Measurements from ENCODE around the gene LCE2C.
"Not testable (repeated sequence)": the region's sequence is repeated elsewhere in the genome, so short reads cannot be mapped to it uniquely, and the experiment has no call there.

LCE2C gene, protein sequence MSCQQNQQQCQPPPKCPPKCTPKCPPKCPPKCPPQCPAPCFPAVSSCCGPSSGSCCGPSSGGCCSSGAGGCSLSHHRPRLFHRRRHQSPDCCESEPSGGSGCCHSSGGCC

GRCh38 chr1:152674983-152675382 is at the start of gene LCE2C:
Gene LCE2C, plus strand, starts transcription at chr1:152675279. Its CDS starts 737 bp downstream, at chr1:152676016.
- DNase-seq; intact Hi-C loops (cut with DNase I): not testable (repeated sequence)

DNA sequence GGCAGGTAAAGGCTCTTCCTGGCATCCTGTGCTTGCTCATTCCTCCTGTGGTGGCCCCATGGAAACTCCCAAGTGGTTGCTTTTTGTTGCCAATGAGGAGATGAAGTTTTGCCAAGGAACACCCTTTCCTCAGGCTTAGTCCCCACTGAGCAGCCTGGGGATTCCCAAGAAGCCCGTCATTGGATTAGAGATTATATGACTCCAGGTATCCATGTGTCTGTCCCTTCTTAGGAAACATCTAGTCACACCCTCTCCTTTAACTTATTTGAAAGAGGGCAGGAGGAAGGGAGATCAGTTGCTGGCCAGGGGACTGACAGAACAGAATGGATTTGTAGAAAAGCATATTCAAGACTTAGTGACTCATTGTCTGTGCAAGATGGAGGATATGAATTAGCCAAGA is 48.3 kb upstream of the LCE2C start:
- intact Hi-C loops (cut with DNase I): no loop called here
- no peak for DNase-seq

GRCh38 chr1:152630596-152630995 is 44.5 kb upstream of the LCE2C start:
- no peak for DNase-seq
- intact Hi-C loops (cut with DNase I): no loop called here

DNA sequence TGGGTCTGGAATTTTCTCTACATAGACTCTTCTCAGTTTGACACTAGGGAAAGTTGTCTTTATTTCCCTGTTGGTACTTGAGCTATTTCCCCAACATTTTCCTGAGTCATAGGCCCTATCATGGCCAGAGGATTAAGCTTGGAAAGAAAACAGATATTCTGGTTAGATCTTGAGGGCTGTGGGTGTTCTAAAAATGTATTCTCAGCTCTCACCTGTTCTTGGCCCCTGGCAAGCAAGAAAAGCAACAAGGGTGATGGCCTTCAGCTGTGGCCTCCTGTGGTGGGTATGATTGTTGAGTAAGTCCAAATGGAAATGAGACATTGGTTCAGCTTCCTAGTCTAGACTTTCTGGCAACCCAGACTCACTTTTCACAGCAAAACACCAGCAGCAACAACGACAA is 34.7 kb upstream of the LCE2C start:
- intact Hi-C loops (cut with DNase I): no loop called here
- DNase-seq: no peak

GRCh38 chr1:152643945-152644344 is 31.1 kb upstream of the LCE2C start:
- no peak for DNase-seq
- intact Hi-C loops (cut with DNase I): no loop called here

- intact Hi-C loops (cut with DNase I): no loop called here
- no peak for DNase-seq
Measured at GRCh38 chr1:152645146-152645545, 29.9 kb upstream of the LCE2C start.

GRCh38 chr1:152646656-152647055 is 28.4 kb upstream of the LCE2C start:
- DNase-seq: no peak
- intact Hi-C loops (cut with DNase I): no loop called here

GRCh38 chr1:152654110-152654509 is 21.0 kb upstream of the LCE2C start:
- intact Hi-C loops (cut with DNase I): loop anchor here (5.0 kb wide), 2 partner anchors 318 to 568 kb away; partner anchors contain the start of gene SPRR4
- DNase-seq: peak in 9 of 10 donors; percentile 17 to 88 (median 55)

GRCh38 chr1:152656459-152656858 is 18.6 kb upstream of the LCE2C start:
- DNase-seq: no peak
- intact Hi-C loops (cut with DNase I): no loop called here

GRCh38 chr1:152657677-152658076 is 17.4 kb upstream of the LCE2C start:
- DNase-seq: no peak
- intact Hi-C loops (cut with DNase I): no loop called here

DNA sequence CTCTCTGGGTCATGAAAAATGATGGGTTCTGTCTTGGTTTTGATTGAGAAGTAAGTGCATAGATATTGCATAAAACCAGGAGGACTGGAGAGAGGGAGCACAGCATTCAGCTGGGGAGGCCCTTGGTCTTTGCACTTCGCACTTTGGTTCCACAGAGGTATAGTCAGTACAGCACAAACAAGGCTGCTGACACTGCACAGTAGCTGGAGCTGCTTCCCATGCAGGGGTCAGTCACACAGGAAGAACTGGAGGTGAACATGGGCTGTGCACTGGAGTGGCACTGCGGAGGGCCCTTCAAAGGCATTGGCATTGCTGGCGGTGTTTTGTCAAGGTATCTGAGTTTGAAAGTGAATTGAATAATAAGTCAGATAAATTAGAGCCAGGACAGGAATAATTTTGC is 16.4 kb upstream of the LCE2C start:
- intact Hi-C loops (cut with DNase I): no loop called here
- no peak for DNase-seq

DNA sequence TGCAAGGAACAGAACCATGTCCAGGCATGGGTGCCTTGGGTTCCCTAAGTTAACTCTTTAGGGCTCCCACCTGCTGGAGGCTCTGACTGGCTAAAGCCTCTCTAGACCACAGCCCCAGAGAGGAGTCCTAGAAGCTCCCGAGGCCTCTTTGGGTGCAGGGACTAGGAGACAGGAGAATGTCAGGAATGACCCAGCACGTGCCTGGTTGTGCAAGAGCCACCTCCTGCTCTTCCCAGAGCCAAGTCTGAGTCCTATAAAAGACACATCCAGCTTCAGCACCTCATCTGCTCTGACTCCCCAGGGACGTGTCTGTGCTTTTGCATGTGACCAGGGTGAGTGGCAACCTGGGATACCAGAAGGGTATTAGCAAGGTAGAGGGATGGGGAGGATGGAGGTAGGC is 12.0 kb upstream of the LCE2C start, which contains the start of gene LCE2D:
Gene LCE2D (plus strand): TSS at position 283 of the 400 bp plus-strand sequence. CDS start 726 bp downstream, outside the sequence.
- no peak for DNase-seq
- intact Hi-C loops (cut with DNase I): no loop called here

DNA sequence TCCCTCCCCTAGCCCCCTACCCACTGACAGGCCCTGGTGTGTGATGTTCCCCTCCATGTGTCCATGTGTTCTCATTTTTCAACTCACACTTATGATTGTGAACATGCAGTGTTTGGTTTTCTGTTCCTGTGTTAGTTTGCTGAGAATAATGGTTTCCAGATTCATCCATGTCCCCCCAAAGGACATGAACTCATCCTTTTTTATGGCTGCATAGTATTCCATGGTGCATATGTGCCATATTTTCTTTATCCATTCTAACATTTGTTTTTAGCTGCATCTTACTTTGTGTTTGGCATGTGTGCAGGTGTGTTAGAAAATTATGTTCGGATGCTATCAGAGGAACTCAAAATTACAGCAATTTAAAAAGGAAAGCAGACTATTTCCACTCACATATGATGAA is 8.9 kb upstream of the LCE2C start:
- intact Hi-C loops (cut with DNase I); DNase-seq: not testable (repeated sequence)

DNA sequence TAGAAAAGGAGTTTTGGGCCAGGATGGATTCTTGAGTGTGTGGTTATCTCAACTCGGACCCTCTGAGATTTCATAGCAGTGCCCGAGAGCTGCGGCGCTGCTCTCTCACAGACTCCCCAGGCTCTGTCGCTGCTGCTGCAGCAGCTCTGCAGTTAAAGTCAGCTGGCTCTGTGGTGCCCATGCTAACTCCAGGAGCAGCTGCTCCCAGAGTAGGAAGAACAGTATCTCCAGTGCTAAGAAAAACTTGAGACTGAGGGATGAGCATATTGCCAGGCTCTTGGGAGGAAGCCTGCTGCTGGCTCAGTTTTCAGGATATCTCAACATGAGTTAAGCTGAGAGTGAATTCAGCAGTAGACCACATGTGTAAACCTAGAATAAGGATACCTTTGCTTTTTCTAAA is 7.4 kb upstream of the LCE2C start:
- intact Hi-C loops (cut with DNase I): no loop called here
- DNase-seq: peak in 8 of 10 donors; percentile 12 to 92 (median 46)

- intact Hi-C loops (cut with DNase I): no loop called here
- no peak for DNase-seq
Measured at GRCh38 chr1:152673016-152673415, 2.1 kb upstream of the LCE2C start.

GRCh38 chr1:152679459-152679858 is 4.4 kb downstream of the LCE2C start:
- peak in 1 of 10 donors; percentile 80 for DNase-seq
- intact Hi-C loops (cut with DNase I): no loop called here

GRCh38 chr1:152681616-152682015 is 6.5 kb downstream of the LCE2C start:
- intact Hi-C loops (cut with DNase I): no loop called here

DNA sequence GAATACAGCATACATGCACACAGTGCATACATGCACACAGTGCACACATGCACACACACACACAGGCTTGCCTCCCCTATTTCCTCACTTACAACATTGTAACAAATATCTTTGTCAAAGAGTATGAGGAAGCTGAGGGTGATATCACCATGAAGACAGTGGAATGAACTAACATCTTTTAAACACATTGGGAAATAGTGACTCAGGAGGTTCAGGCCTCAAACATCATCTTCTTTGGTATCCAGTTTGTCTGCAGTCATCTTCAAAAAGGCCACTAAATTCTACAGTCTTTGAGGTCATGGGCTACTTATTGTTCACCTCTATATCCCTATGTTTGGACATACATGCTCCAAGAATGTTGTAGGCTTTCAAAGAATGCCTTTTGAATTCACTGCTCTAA is 8.8 kb downstream of the LCE2C start:
- intact Hi-C loops (cut with DNase I): no loop called here

More at GRCh38 chr1:152681616-152682015, 6.5 kb downstream of the LCE2C start:
- no peak for DNase-seq

GRCh38 chr1:152685823-152686222 is 10.7 kb downstream of the LCE2C start, which contains the start of gene LCE2B:
Gene LCE2B, plus strand, starts transcription at chr1:152686123. Its CDS starts 721 bp downstream, at chr1:152686844.
- DNase-seq; intact Hi-C loops (cut with DNase I): not testable (repeated sequence)

More for the DNA sequence above, 8.8 kb downstream of the LCE2C start:
- DNase-seq: no peak

DNA sequence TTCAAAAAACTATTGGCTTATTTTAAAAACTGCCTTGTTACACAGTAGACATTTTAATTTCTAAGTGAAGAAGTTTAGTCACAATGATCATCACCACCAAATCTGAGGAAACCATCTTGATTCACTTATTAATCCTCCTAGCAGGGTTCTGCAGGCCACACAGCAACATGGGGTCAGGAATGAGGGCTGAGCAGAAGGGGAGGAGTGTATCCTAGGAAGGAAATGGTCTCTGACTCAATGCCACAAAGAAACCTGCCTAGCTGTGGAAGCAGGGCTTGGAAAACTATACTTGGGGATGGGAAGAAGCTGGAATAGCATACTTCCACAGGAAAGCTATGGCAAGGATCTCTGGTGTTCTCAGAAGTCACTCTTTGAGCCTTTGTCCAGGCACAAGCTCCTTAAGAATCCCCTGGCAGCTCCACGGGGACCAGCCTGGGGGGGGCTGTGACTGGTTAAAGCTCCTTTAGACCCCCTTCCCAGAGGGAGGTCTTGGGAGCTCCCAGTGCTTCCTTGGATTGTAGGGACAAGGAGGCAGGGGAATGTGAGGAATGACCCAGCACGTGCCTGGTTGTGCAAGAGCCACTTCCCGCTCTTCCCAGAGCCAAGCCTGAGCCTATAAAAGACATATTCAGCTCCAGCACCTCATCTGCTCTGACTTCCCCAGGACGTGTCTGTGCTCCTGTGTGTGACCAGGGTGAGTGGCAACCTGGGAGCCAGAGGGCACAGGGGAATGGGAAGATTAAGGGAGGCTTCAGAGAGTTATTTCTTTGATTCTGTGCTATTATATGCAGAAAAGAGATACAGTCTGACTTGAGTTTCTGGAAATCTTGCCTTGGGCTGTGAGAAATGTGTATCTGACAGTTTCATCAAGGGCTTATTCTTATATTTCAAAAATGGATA is 22.9 kb downstream of the LCE2C start, which contains the start of gene LCE2A:
Gene LCE2A (plus strand): TSS at position 645 of the 900 bp plus-strand sequence. CDS start 557 bp downstream, outside the sequence.
- DNase-seq: no peak
- intact Hi-C loops (cut with DNase I): no loop called here

DNA sequence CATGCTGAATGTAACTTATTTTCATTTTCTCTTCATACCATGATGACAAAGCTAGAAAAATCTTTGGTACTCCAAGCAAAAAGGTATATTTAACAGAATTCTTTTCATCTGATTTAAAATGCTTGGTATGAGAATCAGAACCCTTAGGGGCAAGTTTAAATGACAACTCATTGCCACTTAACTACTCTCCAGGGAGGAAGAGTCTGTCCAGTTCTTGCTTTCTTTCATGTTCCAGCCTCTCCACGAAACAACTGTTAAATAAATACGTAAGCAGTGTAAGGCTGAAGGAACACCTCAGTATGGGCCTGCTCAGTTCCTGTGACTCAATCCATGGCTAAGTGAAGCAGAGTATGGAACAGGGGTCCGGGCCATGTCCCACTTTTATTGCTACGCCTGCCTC is 24.7 kb downstream of the LCE2C start:
- intact Hi-C loops (cut with DNase I): no loop called here
- no peak for DNase-seq
